ENCODE measurements around the gene NEK6. TPM values are rescaled to one million over a fixed set of nuclear protein-coding genes. Genes with fewer than 3 reads are reported as not detected.

NEK6 gene
- total RNA-seq, 1 experiment from 2014 or later: 42.5 TPM

- in situ Hi-C loops (cut with HindIII; ENCODE audit: low pct_unique_long_range_greater_than_20kb, low sequenced_read_pairs): no loop called here
- no peak for DNase-seq (ENCODE audit: low read depth, low spot score)
Observed at GRCh38 chr9:124389146-124389939, 131.6 kb downstream of the NEK6 start.

- in situ Hi-C loops (cut with HindIII; ENCODE audit: low pct_unique_long_range_greater_than_20kb, low sequenced_read_pairs): no loop called here
- no peak for DNase-seq (ENCODE audit: low read depth, low spot score)
Observed at GRCh38 chr9:124390794-124391658, 133.3 kb downstream of the NEK6 start.

GRCh38 chr9:124392254-124392870, 134.6 kb downstream of the NEK6 start:
- DNase-seq (ENCODE audit: low read depth, low spot score): no peak
- in situ Hi-C loops (cut with HindIII; ENCODE audit: low pct_unique_long_range_greater_than_20kb, low sequenced_read_pairs): no loop called here

- peak; percentile 83 for DNase-seq (ENCODE audit: low read depth, low spot score)
- in situ Hi-C loops (cut with HindIII; ENCODE audit: low pct_unique_long_range_greater_than_20kb, low sequenced_read_pairs): no loop called here
Observed at GRCh38 chr9:124392871-124393460, 135.2 kb downstream of the NEK6 start.

GRCh38 chr9:124394167-124394566, 136.4 kb downstream of the NEK6 start:
- no peak for DNase-seq (ENCODE audit: low read depth, low spot score)
- in situ Hi-C loops (cut with HindIII; ENCODE audit: low pct_unique_long_range_greater_than_20kb, low sequenced_read_pairs): no loop called here

DNA sequence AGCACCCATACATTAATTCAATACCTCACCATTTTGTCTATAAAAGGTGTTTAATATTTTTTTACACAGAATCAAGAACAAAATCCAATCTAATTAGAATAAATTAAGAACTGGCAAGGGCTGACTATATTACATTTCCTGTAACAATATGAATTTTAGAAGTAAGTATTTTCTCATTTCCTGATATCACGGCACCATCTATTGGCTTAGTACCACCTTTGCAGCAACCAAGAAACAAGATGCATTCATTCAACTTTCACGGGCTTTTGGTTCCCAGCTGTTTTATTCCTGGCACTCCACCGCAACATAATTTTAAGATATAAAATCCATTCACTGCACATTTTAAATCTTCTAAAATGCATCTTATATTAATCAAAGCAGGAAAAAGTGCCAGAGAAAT, 136.8 kb downstream of the NEK6 start:
- DNase-seq (ENCODE audit: low read depth, low spot score): no peak
- in situ Hi-C loops (cut with HindIII; ENCODE audit: low pct_unique_long_range_greater_than_20kb, low sequenced_read_pairs): no loop called here

DNA sequence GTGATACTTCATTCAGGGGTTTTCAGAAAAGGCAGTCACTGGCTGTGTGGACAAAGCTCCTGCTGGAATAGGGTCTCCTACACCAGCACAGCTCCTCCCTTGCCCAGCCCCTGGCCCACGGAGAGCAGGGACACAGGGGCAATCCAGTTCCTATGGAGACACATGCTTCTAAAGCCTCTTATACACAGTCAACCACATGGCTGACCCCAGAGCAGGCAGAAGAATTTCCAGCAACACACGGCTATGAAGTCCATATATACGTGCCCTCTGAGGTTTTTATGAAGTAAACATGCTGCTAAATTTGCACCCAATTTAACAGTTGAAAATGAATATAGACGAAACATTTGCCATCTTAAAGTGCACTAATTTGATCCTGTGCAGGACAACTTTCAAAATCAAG, 138.1 kb downstream of the NEK6 start:
- DNase-seq (ENCODE audit: low read depth, low spot score): no peak
- in situ Hi-C loops (cut with HindIII; ENCODE audit: low pct_unique_long_range_greater_than_20kb, low sequenced_read_pairs): no loop called here

DNA sequence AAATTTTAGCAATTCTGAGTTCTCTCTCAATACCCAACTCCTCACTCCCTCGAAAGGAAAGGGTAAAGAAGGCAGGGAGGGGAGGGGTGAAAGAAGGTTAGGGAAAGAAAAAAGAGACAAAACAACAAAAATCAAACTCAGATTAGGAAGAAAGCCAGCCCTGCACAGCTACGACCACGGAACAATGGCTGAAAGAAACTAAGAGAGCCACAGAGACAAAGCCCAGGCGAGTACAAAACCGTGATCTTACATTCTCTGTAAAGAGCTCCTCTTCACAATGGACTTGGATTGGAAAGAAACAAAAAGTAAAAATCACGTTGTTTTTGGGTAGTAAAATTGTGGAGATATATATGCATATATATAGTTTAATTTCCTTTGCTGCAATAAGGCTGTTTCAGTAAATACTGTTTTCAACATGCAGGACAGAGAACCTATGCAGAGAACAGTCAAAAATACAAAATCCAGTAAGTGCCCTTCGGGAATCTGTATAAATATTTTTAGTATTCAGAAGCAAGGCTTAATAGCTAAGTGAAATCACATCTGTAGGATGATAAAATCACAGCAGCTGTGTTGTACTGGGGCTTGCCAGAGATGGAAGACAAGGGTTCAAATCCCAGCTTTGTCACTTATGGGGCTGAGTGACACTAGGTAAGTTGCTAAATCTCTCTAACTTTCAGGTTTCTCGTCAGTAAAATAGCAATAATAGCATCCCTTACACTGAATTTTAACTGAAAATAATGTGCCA, 140.6 kb downstream of the NEK6 start:
- in situ Hi-C loops (cut with HindIII; ENCODE audit: low pct_unique_long_range_greater_than_20kb, low sequenced_read_pairs): no loop called here
- no peak for DNase-seq (ENCODE audit: low read depth, low spot score)

GRCh38 chr9:124399323-124399967, 141.7 kb downstream of the NEK6 start:
- no peak for DNase-seq (ENCODE audit: low read depth, low spot score)

GRCh38 chr9:124399968-124400940, 142.5 kb downstream of the NEK6 start:
- no peak for DNase-seq (ENCODE audit: low read depth, low spot score)
- in situ Hi-C loops (cut with HindIII; ENCODE audit: low pct_unique_long_range_greater_than_20kb, low sequenced_read_pairs): loop anchor here (25.0 kb wide), 1 partner anchor 137 kb away; no protein-coding TSS in a partner anchor

More at GRCh38 chr9:124399323-124399967, 141.7 kb downstream of the NEK6 start:
- in situ Hi-C loops (cut with HindIII; ENCODE audit: low pct_unique_long_range_greater_than_20kb, low sequenced_read_pairs): no loop called here

Other genes starting within 250 kb of the NEK6 start
- gene LHX2, start 246.2 kb upstream of the NEK6 start, total RNA-seq (2014; rRNA removed; shearing (Covaris generic)): 0.43 TPM in 1 of 2 replicates, not detected in the other
- 422 and 482 TPM in 2 replicates for gene PSMB7, start 157.5 kb downstream of the NEK6 start, total RNA-seq (2014; rRNA removed; shearing (Covaris generic))
- not detected in 2 replicates for gene ADGRD2, start 192.5 kb downstream of the NEK6 start, total RNA-seq (2014; rRNA removed; shearing (Covaris generic))
- not detected in 2 replicates for gene NR5A1, start 249.4 kb downstream of the NEK6 start, total RNA-seq (2014; rRNA removed; shearing (Covaris generic))

All from SK-MEL-5 (cell line).